G401 (cell line): ENCODE data around the gene IL22RA2. TPM values are rescaled to one million over a fixed set of nuclear protein-coding genes. Genes with fewer than 3 reads are reported as not detected.

Experiments used
- DNase-seq: peaks from one replicate; pipeline ENCODE4 v3.0.0-alpha.2; 2015; ENCODE audit warnings: low spot score
- in situ Hi-C: cut with HindIII; loops from 2 replicates; pipeline ENCODE4 v1.10.0; 2016; ENCODE audit warnings: low sequenced_read_pairs, mixed read lengths
- total RNA-seq: library from RNA; depleted of rRNA; stranded (reverse); fragments of >200 nt; shearing (Covaris generic); gene quantifications from 2 replicates; pipeline ENCODE4 v1.2.3, GENCODE V29; 2014

Gene IL22RA2
- total RNA-seq, 1 experiment from 2014 or later: not detected

DNA sequence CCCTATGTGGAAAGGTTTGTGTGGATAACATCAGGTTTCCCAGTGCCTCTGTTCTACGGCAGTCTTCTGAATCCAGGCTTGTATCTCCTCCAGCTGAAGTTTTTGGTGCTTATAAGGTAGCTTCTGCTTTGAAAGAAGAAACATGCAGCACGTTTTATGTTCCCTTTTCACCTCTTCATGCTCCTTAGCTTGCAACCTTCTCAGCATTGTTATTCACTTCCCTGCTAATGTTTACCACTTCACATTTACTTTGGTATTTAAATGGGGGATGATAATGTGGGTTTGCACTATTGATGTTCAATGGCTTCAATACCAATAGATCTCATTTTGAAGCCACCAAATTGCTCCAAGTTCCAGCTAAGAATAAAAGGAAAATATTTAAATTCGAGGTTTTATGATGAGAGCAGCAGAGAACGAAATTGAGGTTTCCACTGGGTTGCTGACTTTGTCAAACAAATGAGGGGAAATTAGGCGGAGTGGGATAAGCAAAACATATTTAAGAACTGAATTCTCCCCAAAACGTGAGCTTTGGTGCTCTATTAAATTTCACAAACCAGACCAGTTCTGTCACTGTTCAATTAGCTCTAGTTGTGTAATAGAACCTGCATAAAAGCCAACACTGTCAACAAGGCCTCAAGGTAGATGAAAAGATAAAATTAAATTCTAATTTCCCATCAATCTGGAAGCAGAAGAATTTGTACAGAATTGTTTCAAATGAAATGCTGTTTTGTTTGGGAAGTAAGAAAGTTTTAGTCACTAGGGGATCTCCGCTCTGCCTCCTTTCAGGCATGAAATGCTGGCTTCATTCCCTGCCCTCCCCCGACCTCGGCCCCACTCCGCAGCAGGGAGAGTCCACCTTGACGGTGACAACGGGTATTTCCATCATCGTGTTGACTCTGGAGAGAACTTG lies 1.4 kb downstream of the IL22RA2 start:
- in situ Hi-C loops: no loop called here
- no peak for DNase-seq

- in situ Hi-C loops: no loop called here
- no peak for DNase-seq
These were observed 2.4 kb downstream of the IL22RA2 start for GRCh38 chr6:137171053-137171374.

- in situ Hi-C loops: no loop called here
- DNase-seq: no peak
These were observed 3.0 kb downstream of the IL22RA2 start for GRCh38 chr6:137170266-137171052.

GRCh38 chr6:137167702-137168377 lies 5.6 kb downstream of the IL22RA2 start:
- in situ Hi-C loops: no loop called here
- no peak for DNase-seq

DNA sequence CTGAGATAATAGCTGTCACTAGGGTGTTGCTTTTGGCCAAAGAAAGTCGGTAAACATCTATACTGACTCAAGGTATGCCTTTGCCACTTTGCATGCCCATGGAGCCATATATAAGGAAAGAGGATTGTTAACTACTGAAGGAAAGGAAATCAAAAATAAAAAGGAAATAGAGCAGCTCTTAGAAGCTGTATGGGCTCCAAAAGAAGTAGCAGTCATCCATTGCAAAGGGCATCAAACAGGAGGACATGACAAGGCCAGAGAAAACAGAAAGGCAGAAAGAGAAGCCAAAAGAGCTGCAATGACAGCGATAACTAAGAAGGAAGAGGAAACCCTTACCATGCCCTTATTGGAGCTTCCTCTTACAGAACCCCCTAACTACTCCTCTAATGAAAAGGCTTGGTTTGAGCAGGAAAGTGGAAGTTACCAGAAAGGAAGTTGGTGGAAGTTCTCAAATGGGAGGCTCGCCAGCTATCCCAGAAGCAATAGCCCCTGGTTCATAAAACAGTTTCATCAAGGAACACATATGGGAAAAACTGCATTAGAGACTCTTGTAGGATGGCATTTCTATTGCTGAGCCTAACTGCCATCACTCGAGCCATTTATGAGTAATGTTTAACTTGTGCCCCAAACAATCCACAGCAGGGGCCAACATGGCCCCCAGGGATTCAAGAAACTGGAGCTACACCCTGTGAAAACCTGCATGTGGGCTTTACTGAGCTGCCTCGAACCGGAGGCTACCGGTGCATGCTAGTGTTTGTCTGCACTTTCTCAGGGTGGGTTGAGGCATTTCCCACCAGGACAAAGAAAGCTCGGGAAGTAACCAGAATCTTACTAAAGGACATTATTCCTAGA lies 7.0 kb downstream of the IL22RA2 start:
- no peak for DNase-seq
- in situ Hi-C loops: no loop called here

- DNase-seq: no peak
- in situ Hi-C loops: no loop called here
These were observed 7.8 kb downstream of the IL22RA2 start for GRCh38 chr6:137165375-137166246.

DNA sequence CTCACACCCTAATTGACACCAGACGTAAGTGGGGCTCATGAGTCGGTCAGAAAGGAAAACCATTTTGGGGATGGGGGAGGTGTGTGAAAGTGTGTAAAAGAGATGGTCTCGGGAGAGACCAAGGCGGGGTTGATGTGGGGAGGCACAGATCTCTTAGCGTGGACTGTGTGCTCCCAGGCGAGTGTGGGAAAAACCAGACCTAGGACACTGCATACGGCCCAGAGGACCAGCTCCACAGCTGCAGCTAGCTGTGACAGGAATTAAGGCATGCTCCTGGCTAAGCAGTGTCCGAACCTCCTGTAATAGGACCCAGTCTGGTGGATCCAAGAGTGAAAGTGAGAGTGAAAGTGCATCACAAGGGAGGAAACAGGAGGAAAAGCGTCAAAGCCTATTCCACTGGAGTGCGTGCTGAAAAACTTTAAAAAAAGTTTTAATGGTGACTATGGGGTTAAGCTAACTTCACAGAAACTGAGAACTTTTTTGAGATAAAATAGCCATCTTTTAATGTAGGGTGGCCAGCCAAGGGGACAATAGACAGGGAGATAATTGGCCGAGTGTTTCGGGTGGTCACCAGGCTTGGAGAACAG lies 9.6 kb downstream of the IL22RA2 start:
- in situ Hi-C loops: no loop called here
- no peak for DNase-seq

DNA sequence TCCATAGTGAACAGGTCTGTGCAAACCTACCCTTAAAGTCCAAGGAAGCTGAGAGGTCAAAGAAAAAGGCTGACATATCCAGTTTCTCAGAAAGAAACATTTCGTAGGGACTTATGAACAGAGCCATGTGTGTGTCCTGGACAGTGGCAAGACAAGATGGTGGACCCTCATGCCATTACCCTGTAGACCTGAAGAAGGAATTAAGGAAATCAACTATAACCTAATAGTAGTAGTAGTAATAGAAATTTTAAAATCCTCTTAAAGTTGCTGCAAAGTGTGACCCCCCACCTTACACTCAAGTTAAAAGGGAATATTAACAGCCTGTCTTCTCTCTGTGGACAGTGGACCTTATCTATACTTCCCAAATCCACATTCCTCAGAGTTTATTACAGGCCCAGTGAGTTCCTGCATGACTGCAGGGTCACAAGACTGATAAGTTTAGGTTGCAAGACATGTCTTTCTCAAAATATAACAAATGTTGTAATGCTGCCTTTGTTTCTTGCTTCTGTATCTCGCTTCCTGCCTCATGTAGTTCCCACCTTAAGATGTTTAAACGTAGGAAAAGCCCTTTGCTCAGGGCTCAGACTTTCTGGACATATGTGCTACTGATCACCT lies 10.6 kb downstream of the IL22RA2 start:
- no peak for DNase-seq
- in situ Hi-C loops: no loop called here

DNA sequence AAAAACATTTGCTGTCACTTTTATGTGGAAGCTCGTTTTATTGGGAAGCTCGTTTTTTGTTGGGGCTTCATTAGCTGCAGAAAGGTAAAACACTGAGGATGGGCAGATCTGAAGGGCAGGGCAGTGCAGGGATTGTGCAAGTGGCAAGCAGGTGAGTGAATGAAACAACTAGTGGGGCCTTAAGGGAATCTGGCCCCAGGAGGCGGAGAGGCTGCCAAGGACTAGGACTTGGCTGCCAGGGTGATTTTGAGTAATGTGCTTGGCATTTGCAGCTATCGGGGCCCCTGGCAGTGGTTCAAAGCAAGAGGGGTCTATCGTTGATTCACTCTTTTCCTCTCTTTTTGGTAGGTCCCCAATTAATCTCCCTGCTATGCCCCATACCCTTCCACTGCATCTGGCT lies 11.5 kb downstream of the IL22RA2 start:
- DNase-seq: no peak
- in situ Hi-C loops: no loop called here

DNA sequence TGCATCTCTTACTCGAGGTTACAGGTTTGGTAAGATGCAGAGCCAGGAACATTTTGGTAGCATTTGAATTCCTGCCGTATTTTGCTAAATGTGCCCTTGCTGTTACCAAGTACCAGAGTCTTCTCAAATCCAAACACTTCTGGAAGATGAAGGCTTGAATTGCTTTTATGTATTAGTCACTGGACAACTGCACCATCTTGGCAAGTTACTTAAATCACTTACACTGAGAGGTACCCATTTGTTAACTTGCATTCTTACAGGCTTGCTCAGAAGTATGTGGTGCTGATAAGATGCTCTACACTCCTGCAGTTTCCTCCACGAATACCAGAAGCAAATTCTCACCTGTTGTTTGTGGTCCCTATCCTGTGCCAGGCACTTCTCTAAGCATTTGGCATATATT lies 12.7 kb downstream of the IL22RA2 start:
- DNase-seq: no peak
- in situ Hi-C loops: no loop called here

GRCh38 chr6:137159912-137160311 lies 13.5 kb downstream of the IL22RA2 start:
- no peak for DNase-seq
- in situ Hi-C loops: no loop called here

DNA sequence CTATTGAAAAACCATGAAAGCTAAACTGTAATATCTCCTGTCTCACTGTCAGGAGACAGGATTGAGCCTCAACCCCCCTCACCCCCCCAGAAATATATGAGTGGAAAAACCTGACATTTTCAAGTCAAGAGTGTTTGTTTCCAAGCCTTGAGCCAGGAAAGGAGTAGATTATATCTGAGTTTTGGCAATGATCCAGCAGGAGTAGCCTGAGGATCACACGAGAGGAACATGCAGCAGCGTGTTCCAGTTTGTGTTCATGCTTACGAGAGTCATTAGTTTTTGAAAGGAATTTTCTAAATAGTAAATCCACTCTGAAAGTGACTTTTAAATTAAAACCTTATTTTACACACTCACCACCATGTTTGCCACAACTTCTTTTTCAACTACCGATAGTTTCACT lies 15.8 kb downstream of the IL22RA2 start:
- in situ Hi-C loops: no loop called here
- no peak for DNase-seq

DNA sequence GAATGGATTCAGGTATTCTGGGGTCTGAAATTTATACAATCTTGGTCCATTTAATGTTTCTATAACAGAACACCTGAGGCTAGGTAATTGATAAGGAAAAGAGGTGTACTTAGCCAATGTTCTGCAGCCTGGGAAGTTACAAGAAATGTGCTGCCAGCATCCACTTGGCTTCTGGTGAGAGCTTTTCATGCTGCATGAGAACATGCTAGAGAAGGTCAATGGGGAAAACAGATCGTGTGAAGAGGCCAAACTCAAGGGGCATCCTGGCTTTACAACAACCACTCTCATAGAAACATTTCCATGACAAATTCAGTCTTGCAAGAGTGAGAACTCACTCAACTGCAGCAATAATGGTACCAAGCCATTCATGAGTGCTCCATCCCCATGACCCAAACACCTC lies 16.8 kb downstream of the IL22RA2 start:
- no peak for DNase-seq
- in situ Hi-C loops: no loop called here

DNA sequence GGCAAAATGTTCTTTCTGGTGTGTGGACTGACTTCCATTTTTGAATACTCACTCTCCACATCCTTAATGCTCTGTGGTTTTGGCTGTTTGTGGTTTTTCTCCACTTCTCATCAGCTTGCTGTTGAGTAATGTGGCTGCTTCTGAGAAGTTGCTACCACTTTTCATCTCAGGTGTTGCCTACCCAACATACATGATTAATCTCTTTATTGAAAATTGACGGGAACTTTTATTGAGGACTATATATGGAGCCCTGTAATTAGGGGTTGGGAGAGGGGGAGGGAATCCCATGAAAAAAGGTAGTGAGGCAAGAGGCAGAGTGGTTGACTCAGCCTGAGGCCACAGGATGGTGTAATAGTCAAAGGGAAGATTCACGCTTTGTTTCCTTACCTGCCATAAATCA lies 17.6 kb downstream of the IL22RA2 start:
- DNase-seq: no peak
- in situ Hi-C loops: no loop called here

- DNase-seq: no peak
- in situ Hi-C loops: no loop called here
These were observed 23.4 kb downstream of the IL22RA2 start for GRCh38 chr6:137150072-137150471.

DNA sequence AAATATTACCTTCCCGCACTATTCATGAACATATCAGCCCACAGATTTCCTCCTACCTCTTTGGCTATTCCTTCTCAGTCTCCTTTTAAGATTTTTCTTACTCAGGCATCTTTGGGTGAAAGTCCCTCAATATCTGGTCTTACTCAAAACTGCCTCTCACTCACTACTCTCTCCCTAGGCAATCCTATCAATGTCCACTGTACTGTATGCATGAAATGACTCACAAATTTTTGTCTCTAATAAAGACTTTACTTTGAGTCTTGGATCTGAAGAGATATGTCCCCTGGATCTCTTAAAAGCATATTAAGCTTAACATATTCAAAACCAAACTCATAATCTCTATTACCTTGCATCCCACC lies 24.4 kb downstream of the IL22RA2 start:
- no peak for DNase-seq
- in situ Hi-C loops: no loop called here

DNA sequence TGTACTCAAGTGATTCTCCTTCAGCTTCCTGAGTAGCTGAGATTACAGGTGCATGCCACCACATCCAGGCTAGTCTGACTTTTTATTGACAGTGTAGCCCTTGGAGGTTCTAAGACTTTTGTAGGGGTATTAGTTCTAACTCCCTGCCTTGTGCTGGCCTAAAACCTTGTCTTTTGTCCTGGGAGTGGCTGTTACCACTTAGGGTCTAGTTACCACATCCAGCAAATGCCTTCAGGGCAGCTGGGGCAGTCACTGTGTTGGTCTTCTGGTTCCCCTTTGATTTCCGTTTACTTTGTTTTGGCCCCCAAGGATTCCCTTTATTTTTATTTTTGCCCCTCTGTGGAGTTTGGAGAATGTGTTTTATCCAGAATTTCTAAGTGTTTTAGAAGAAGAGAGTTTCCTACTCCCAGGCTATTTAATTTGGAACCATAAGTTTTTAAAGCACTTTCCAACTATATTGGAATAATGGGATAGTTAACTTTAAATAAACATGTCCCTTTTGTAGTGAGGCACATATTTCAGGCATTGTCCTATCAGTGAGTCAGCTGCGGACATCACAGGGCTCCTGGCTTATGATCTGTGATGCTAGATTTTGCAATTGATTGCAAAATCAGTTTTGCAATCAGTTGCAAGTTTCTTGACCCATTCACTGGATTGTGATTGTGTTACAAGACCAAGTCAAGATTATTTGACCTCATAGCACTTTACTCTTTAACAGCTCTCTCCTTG lies 25.0 kb downstream of the IL22RA2 start:
- no peak for DNase-seq
- in situ Hi-C loops: no loop called here
